Aorta (tissue), 5 donors: ENCODE measurements around the gene HNRNPA2B1. TPM values are rescaled to one million over a fixed set of nuclear protein-coding genes. Genes with fewer than 3 reads are reported as not detected.
A peak's percentile ranks its signal among the peaks of the same experiment; 100 is the strongest.
"Not testable (repeated sequence)": the region's sequence is repeated elsewhere in the genome, so short reads cannot be mapped to it uniquely, and the experiment has no call there.

Experiments
- ATAC-seq: fragments of 200-7000 bp; cut with Tn5 transposase; one replicate; pipeline ENCODE4 v1.9.1; 2022; ENCODE audit warnings: moderate library complexity; ENCODE audit not compliant: low FRiP score
- DNase-seq, 2 donors: peaks; one replicate each; pipeline ENCODE4 v3.0.0-alpha.2; 2020
- H3K27ac ChIP-seq, 2 donors: one replicate each; pipeline ENCODE4 v1.5.1; 2013; ENCODE audit warnings: low read length in 2 of 2, mild to moderate bottlenecking in 2 of 2, moderate library complexity in 2 of 2, control low read depth in 1 of 2, inconsistent platforms in 1 of 2, low read depth in 1 of 2
- H3K27me3 ChIP-seq, 2 donors: one replicate each; pipeline ENCODE4 v1.6.1; 2013; ENCODE audit warnings: control low read depth in 1 of 2, low read length in 1 of 2, mild to moderate bottlenecking in 1 of 2, moderate library complexity in 1 of 2; ENCODE audit not compliant: insufficient read depth in 2 of 2, control insufficient read depth in 1 of 2
- H3K36me3 ChIP-seq, 2 donors: one replicate each; pipeline ENCODE4 v1.6.1; 2013; ENCODE audit warnings: control low read depth in 1 of 2, low read length in 1 of 2, mild to moderate bottlenecking in 1 of 2; ENCODE audit not compliant: insufficient read depth in 2 of 2, control insufficient read depth in 1 of 2
- H3K4me1 ChIP-seq, 2 donors: one replicate each; pipeline ENCODE4 v1.6.1; 2013; ENCODE audit warnings: low read length in 2 of 2, control low read depth in 1 of 2, mild to moderate bottlenecking in 1 of 2, moderate library complexity in 1 of 2; ENCODE audit not compliant: insufficient read depth in 2 of 2, control insufficient read depth in 1 of 2
- H3K4me3 ChIP-seq, 2 donors: one replicate each; pipeline ENCODE4 v1.5.1; 2013; ENCODE audit warnings: low read length in 2 of 2, control low read depth in 1 of 2, mild to moderate bottlenecking in 1 of 2
- H3K9me3 ChIP-seq: one replicate; pipeline ENCODE4 v1.6.1; 2013; ENCODE audit warnings: mild to moderate bottlenecking, low read length; ENCODE audit not compliant: control insufficient read depth
- WGBS, 2 donors: extraction: QIAGEN DNeasy Blood & Tissue Kit; methylation state at CpG; one replicate each; pipeline ENCODE4 v1.1.7; 2013; 5-methylcytosine and 5-hydroxymethylcytosine counted together
- intact Hi-C, 2 donors: fragments of 100-400 bp; cut with DNase I; formaldehyde crosslinking; loops; one replicate each; pipeline versions ENCODE4 v1.14.2 to v1.15.0; 2022
- polyA plus RNA-seq, 2 donors: library from polyadenylated mRNA; stranded (reverse); fragments of 200-250 nt; gene quantifications; one replicate each; pipeline ENCODE4 v1.2.3, GENCODE V29; 2013
- total RNA-seq, 2 donors: library from RNA; stranded (reverse); fragmentation: NEBNext Ultra II Directional; extraction: Animal tissue kit (Norgen Biotek cat#: 25700); gene quantifications; one replicate each; pipeline ENCODE4 v1.2.1, GENCODE V29; 2021
- donor health status: healthy with polysubstance abuse.
- donor health status: Bipolar disorder and iron deficiency.
- donor health status: DM: no; HTN: no; CAD: no.
- donor health status: DM: no; HTN: no; CAD: no.
- donor health status: DM: yes; HTN: yes; CAD: no.

The HNRNPA2B1 gene
- total and polyA plus RNA-seq, 4 donors = 332 to 392 (median 350) TPM

DNA sequence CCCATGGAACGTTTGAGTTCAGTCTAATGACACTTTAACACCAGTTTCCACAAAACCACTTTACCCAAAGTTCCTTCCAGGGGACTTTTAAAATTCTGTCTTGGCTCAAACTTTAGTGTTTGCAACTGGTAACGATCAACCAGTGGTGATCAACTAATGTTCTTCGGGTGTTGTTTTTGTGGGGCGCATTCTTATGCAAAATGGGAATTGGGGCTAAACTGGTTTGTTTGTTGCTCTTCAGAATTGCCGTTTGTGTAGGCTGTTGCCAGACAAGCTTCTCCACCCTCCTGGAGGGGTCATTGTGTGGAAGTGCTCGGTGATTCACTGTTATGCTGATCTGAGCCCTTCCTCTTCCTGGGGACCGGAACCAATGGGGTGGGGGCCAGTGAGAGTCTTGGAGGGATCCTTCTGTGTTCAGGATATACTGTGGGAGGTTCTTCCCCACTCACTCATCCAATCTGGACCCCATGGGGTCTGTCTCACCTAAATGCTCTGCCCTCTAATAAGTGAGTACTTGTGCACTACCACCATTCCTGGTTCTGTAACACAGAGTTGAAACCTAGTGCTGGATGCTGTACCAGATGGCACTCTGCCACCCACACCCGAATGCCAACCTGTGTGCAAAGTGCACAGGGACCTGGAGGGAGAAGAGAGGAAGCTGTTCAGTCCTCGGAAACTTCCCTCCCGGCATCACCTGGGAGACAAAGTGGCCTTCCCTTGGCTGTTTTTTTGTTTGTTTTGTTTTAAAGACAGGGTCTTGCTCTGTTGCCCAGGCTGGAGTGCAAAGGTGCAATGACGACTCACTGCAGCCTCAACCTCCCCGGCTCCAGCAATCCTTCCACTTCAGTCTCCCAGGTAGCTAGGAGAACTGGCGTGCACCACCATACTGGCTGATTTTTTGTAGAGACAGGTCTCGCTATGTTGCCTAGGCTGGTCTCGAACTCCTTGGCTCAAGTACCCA is 46.4 kb downstream of the HNRNPA2B1 start:
- Histone ChIP-seq H3K36me3 (no peaks in the 10 kb centered on the region), H3K27ac (no peak overlapping the region), H3K4me1 (no peaks in the 10 kb centered on the region), H3K9me3 (no peaks in the 10 kb centered on the region), H3K27me3 (no peaks in the 10 kb centered on the region), H3K4me3 (no peak overlapping the region)
- DNase-seq (no peak), ATAC-seq (no peak)
- WGBS, 2 donors = 76 to 81% methylated on average over 15 of the region's 15 CpGs
- intact Hi-C loops = no loop called here

DNA sequence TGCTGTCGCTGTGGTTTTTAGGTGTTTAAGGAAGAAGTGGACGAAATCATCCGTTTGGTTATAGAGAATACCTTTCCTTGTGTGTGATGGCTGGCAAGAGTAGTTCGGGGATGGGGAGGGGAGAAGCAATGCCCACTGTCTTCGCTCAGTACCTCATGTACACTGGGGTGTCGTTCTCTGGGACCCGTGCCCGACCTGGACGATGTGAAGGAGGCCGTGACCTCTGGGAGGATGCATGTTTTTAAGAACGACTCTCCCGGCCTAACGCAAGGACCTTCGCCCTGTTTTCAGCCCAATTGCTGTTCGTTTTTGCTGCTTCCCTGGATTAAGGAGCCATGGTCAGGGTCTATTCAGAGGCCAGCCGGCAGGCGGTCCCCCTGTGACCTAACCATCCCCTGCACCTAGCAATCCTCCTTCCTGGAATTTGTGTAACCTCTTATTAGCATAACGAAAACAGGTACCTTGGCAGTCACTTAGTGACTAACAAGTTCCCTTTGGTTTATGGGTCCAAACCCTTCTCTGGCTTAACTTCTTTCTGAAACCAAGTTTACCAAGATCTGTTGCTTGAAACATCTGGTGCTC is 47.2 kb downstream of the HNRNPA2B1 start:
- Histone ChIP-seq H3K27ac (no peak overlapping the region), H3K9me3 (no peaks in the 10 kb centered on the region), H3K36me3 (no peaks in the 10 kb centered on the region), H3K27me3 (no peaks in the 10 kb centered on the region), H3K4me1 (no peaks in the 10 kb centered on the region), H3K4me3 (no peak overlapping the region)
- DNase-seq (no peak), ATAC-seq (no peak)
- intact Hi-C loops = no loop called here
- WGBS, 2 donors = 39 to 40% methylated on average over 18 of the region's 18 CpGs

DNA sequence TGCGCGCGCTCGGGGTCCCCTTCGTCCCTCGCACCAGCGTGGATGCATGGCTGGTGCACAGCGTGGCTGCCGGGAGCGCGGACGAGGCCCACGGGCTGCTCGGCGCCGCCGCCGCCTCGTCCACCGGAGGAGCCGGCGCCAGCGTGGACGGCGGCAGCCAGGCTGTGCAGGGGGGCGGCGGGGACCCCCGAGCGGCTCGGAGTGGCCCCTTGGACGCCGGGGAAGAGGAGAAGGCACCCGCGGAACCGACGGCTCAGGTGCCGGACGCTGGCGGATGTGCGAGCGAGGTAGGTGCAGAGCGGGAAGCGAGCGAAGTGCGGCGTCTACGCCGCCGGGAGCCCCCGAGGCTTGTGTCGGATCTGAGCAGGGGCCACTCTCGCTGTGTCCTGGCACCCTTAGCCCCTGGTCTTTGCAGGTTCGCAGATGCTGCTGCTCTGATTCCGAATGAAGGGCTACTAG is 47.7 kb downstream of the HNRNPA2B1 start:
- H3K4me1 ChIP-seq, intact Hi-C loops, H3K36me3 ChIP-seq, DNase-seq, H3K27ac ChIP-seq, H3K27me3 ChIP-seq, H3K9me3 ChIP-seq: not testable (repeated sequence)
- ATAC-seq = peak; percentile 23
- peak overlapping the region in 1 of 2 donors; percentile 18 for H3K4me3 ChIP-seq
- WGBS, 2 donors = 5 to 9% methylated on average over 26 to 54 of the region's 54 CpGs

- no peak within 1 kb of the TSS for H3K27ac ChIP-seq
- DNase-seq = peak; percentile 83 to 85
- intact Hi-C loops = no loop called here
Observed at GRCh38 chr7:26151953-26152781, 48.4 kb downstream of the HNRNPA2B1 start, which contains the start of gene NFE2L3. NFE2L3 (plus strand) TSS chr7:26152198; CDS start chr7:26152499, 301 bp downstream.

DNA sequence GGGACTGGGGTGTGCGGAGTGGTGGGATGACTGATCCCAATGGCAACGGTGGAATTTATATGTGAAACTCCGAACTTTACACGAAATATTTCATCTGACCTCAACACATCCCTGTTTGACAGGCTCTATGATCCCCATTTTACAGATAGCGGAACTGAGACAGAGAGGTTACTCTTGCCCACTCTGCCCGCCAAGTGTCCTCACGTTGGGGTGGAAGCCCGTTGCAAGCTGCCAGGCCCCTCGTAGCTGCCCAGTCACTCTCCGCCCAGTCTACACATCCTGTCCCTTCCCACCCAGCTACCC is 48.9 kb downstream of the HNRNPA2B1 start:
- intact Hi-C loops = no loop called here
- Histone ChIP-seq H3K9me3 (no peaks in the 10 kb centered on the region), H3K27ac (no peak overlapping the region), H3K27me3 (no peaks in the 10 kb centered on the region), H3K36me3 (no peaks in the 10 kb centered on the region), H3K4me1 (no peaks in the 10 kb centered on the region), H3K4me3 (no peak overlapping the region)
- WGBS, 2 donors = 70 to 74% methylated on average over 10 of the region's 10 CpGs
- ATAC-seq (no peak), DNase-seq (no peak)

More at GRCh38 chr7:26151953-26152781, 48.4 kb downstream of the HNRNPA2B1 start, which contains the start of gene NFE2L3:
- no peaks in the 10 kb centered on the region for H3K4me1 ChIP-seq
- H3K36me3 ChIP-seq = no peaks in the 10 kb centered on the region
- peak within 1 kb of the TSS; percentile 18 to 22 for H3K4me3 ChIP-seq
- no peaks in the 10 kb centered on the region for H3K9me3 ChIP-seq
- no peaks in the 10 kb centered on the region for H3K27me3 ChIP-seq
- WGBS, 2 donors = 1% methylated on average over 60 to 95 of the region's 95 CpGs
- ATAC-seq = peak; percentile 80

GRCh38 chr7:26151096-26151495 is 49.5 kb downstream of the HNRNPA2B1 start:
- intact Hi-C loops = no loop called here
- Histone ChIP-seq H3K27me3 (no peaks in the 10 kb centered on the region), H3K36me3 (no peaks in the 10 kb centered on the region), H3K4me1 (no peaks in the 10 kb centered on the region), H3K4me3 (no peak overlapping the region), H3K27ac (no peak overlapping the region), H3K9me3 (no peaks in the 10 kb centered on the region)
- 70 to 74% methylated on average over 5 of the region's 5 CpGs for WGBS, 2 donors
- DNase-seq (no peak), ATAC-seq (no peak)

DNA sequence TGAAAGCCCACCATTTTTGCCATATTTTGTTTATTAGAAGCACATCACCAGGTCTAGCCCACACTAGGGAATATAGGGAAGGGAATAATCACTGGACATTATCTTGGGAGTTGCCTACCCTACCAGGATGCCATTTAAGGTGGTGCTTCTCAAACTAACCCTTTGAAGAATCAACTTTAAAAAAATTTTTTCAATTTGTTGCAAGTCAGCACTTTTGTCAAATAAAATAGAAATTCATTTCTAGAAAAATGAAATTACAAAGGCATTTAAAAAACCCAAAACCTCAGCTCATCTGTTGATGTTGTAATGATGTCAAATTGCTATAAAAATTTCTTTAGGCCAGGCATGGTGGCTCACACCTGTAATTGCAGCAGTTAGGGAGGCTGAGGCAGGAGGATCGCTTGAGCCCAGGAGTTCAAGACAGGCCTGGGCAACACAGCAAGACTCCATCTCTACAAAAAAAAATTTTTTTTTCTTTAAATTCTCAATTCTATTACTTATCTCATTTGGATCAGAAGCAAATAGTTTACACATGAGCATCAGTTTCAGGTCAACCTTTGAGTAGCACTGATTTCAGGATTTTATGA is 51.1 kb downstream of the HNRNPA2B1 start:
- H3K4me3 ChIP-seq = no peak overlapping the region
- no peak for DNase-seq
- H3K9me3 ChIP-seq = no peaks in the 10 kb centered on the region
- no peaks in the 10 kb centered on the region for H3K4me1 ChIP-seq
- H3K36me3 ChIP-seq = no peaks in the 10 kb centered on the region
- no peaks in the 10 kb centered on the region for H3K27me3 ChIP-seq
- intact Hi-C loops = no loop called here
- no peak for ATAC-seq
- H3K27ac ChIP-seq = no peak overlapping the region
- WGBS, 2 donors = 97% methylated on average over 1 of the region's 1 CpG

DNA sequence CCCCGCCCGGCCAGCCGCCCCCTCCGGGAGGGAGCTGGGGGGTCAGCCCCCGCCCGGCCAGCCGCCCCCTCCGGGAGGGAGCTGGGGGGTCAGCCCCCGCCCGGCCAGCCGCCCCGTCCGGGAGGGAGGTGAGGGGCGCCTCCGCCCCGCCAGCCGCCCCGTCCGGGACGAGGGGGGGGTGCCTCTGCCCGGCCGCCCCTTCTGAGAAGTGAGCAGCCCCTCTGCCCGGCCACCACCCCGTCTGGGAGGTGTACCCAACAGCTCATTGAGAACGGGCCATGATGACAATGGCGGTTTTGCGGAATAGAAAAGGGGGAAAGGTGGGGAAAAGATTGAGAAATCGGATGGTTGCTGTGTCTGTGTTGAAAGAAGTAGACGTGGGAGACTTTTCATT is 52.2 kb downstream of the HNRNPA2B1 start:
- ATAC-seq, H3K27me3 ChIP-seq, H3K27ac ChIP-seq, H3K36me3 ChIP-seq, H3K9me3 ChIP-seq, H3K4me3 ChIP-seq, H3K4me1 ChIP-seq, intact Hi-C loops, DNase-seq: not testable (repeated sequence)
- 92% methylated on average over 25 to 29 of the region's 29 CpGs for WGBS, 2 donors
